ENCODE data around the gene RABGAP1.
A peak's percentile ranks its signal among the peaks of the same experiment; 100 is the strongest.

RABGAP1 gene

GRCh38 chr9:123061216-123061615 lies 120.4 kb downstream of the RABGAP1 start:
- no peak for DNase-seq
- TF ChIP-seq GATA1 (IDR thresholded peaks at IDR 0.05; ENCODE audit: low read depth, low read length): no peak
- TF ChIP-seq POLR2A (IDR thresholded peaks at IDR 0.05; ENCODE audit: low read length): no peak

GRCh38 chr9:123062351-123063176 lies 121.7 kb downstream of the RABGAP1 start:
- TF ChIP-seq POLR2A (IDR thresholded peaks at IDR 0.05; ENCODE audit: low read length) (no peak), GATA1 (IDR thresholded peaks at IDR 0.05; ENCODE audit: low read depth, low read length) (no peak)
- DNase-seq: no peak

GRCh38 chr9:123063177-123063598 lies 122.4 kb downstream of the RABGAP1 start:
- DNase-seq: no peak
- TF ChIP-seq GATA1 (IDR thresholded peaks at IDR 0.05; ENCODE audit: low read depth, low read length) (no peak), POLR2A (IDR thresholded peaks at IDR 0.05; ENCODE audit: low read length) (no peak)

GRCh38 chr9:123063896-123064295 lies 123.1 kb downstream of the RABGAP1 start:
- TF ChIP-seq POLR2A (IDR thresholded peaks at IDR 0.05; ENCODE audit: low read length) (no peak), GATA1 (IDR thresholded peaks at IDR 0.05; ENCODE audit: low read depth, low read length) (no peak)
- DNase-seq: no peak

DNA sequence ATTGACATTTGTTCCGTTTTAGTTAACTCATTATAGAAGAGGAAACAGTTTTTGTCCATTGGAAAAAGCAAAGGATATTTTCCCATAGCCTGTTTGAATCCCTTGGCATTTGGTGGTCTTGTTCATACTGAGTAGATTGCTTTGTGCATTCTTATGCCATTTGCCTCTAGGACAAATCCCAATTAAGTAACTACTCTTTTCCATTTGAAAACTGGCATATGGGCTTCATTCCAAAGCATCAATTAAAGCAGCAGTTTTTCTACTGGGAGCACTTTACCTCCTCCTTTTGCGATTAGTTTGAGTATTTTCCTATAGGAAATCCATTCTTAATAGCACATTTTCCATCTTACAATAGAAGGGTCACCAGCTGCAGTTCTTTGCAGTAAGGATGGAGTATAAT lies 123.9 kb downstream of the RABGAP1 start:
- no peak for TF ChIP-seq POLR2A (IDR thresholded peaks at IDR 0.05; ENCODE audit: low read length)
- no peak for TF ChIP-seq GATA1 (IDR thresholded peaks at IDR 0.05; ENCODE audit: low read depth, low read length)
- DNase-seq: no peak

GRCh38 chr9:123065196-123065595 lies 124.4 kb downstream of the RABGAP1 start:
- no peak for TF ChIP-seq POLR2A (IDR thresholded peaks at IDR 0.05; ENCODE audit: low read length)
- no peak for TF ChIP-seq GATA1 (IDR thresholded peaks at IDR 0.05; ENCODE audit: low read depth, low read length)
- no peak for DNase-seq

- no peak for TF ChIP-seq POLR2A (IDR thresholded peaks at IDR 0.05; ENCODE audit: low read length)
- no peak for TF ChIP-seq GATA1 (IDR thresholded peaks at IDR 0.05; ENCODE audit: low read depth, low read length)
- no peak for DNase-seq
Measured at GRCh38 chr9:123067136-123067535, 126.3 kb downstream of the RABGAP1 start.

GRCh38 chr9:123069010-123069481 lies 128.2 kb downstream of the RABGAP1 start:
- peak in 1 of 2 experiments; percentile 8 for DNase-seq
- no peak for TF ChIP-seq GATA1 (IDR thresholded peaks at IDR 0.05; ENCODE audit: low read depth, low read length)
- no peak for TF ChIP-seq POLR2A (IDR thresholded peaks at IDR 0.05; ENCODE audit: low read length)

DNA sequence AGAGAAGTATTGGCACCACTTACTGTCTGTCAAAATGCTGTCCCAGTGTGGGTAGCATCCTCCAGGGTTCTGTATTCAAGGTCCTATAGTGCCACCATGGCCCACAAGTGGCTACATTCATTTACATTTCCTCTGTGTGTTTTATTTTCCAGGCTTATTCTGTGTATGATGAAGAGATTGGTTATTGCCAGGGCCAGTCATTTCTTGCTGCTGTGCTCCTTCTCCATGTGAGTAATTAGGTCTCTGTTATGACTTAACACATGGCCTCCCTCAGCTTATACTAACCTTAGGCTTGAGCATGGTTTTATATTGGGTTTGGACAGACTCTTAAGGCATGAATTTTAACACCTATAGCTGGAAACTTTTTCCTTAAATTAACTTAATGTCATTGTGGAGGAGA lies 129.4 kb downstream of the RABGAP1 start:
- no peak for DNase-seq
- TF ChIP-seq POLR2A (IDR thresholded peaks at IDR 0.05; ENCODE audit: low read length): no peak
- no peak for TF ChIP-seq GATA1 (IDR thresholded peaks at IDR 0.05; ENCODE audit: low read depth, low read length)

- TF ChIP-seq POLR2A (IDR thresholded peaks at IDR 0.05; ENCODE audit: low read length) (no peak), GATA1 (IDR thresholded peaks at IDR 0.05; ENCODE audit: low read depth, low read length) (no peak)
Measured at GRCh38 chr9:123072407-123072995, 131.7 kb downstream of the RABGAP1 start.

DNA sequence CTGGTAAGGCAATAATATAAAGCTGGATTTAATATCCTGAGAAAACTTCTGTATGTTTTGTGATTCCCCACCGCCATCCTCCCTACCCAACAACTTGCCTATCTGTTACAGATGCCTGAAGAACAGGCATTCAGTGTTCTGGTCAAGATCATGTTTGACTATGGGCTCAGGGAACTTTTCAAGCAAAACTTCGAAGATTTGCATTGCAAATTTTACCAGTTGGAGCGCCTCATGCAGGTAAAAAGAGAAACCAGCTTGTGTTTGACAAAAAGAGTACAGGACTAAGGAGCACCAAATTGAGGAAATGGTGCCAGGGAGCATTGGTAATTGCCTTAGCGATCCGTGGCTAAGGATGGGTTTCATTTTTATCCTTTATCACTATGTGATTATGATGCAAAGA lies 132.6 kb downstream of the RABGAP1 start:
- no peak for DNase-seq
- no peak for TF ChIP-seq GATA1 (IDR thresholded peaks at IDR 0.05; ENCODE audit: low read depth, low read length)
- TF ChIP-seq POLR2A (IDR thresholded peaks at IDR 0.05; ENCODE audit: low read length): no peak

More at GRCh38 chr9:123072407-123072995, 131.7 kb downstream of the RABGAP1 start:
- DNase-seq: no peak

- no peak for TF ChIP-seq POLR2A (IDR thresholded peaks at IDR 0.05; ENCODE audit: low read length)
- no peak for DNase-seq
Measured at GRCh38 chr9:123073991-123074422, 133.2 kb downstream of the RABGAP1 start.

DNA sequence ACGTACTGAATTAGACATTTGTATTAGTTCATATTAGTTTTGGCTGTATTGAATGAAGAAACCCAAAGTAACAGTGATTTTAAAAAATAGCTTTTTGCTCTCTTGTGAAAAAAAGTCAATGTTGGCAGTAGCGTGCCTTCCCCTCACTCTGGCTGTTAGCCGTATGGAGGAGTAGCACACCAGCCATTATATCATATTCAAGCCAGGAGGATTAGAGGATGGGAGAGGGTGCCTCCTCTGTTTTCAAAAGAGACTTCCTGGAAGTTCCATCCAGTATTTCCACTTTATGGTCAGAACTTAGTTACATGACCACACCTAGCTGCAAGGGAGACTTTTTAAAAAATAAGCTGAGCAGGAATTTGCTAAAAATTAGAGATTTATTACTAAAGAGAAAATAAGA lies 133.8 kb downstream of the RABGAP1 start:
- DNase-seq: no peak
- TF ChIP-seq POLR2A (IDR thresholded peaks at IDR 0.05; ENCODE audit: low read length) (no peak), GATA1 (IDR thresholded peaks at IDR 0.05; ENCODE audit: low read depth, low read length) (no peak)

DNA sequence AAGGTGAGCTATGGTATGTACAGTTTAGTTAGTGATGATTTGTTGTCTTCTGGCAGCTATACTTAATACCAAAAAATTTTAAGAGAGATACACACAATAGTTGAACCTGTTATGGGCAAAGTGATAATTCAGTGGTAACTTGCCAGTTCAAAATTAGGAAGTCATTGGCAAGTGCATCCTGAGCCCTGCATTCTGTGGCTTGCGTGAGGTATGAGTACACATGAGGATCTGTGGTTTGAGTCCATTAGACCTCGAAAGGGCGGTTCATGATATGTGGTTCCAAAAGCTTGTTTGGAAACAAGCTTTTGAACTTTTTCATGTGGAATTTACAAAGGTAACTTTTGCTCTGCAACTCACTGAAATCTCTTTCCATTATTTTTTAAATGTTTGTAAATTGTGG lies 139.6 kb downstream of the RABGAP1 start:
- DNase-seq: no peak
- TF ChIP-seq POLR2A (IDR thresholded peaks at IDR 0.05; ENCODE audit: low read length) (no peak), GATA1 (IDR thresholded peaks at IDR 0.05; ENCODE audit: low read depth, low read length) (no peak)

DNA sequence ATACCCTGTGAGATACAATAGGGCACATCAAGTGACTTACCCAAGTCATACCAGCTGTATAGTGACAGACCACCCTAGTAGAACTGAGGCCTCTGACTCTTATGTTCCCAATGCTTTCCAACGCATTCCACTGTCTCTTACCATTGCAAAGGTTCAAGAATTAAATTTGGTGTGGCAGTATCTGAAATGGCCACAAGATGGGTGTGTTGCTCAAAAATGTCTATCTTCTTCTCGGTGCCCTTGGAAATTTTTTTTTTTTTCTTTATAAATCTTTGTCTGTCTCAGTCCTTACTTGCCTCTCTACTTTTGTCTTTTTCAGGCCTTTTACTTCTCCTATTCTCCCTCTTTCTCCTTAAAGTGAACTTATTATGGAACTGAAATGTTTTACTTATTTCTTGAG lies 141.0 kb downstream of the RABGAP1 start:
- TF ChIP-seq GATA1 (IDR thresholded peaks at IDR 0.05; ENCODE audit: low read depth, low read length): no peak
- no peak for TF ChIP-seq POLR2A (IDR thresholded peaks at IDR 0.05; ENCODE audit: low read length)
- peak; percentile 52 to 72 for DNase-seq

Measured in erythroblast (primary cell).